Measurements from ENCODE around the gene NRG2. TPM values are rescaled to one million over a fixed set of nuclear protein-coding genes. Genes with fewer than 3 reads are reported as not detected.

Gene NRG2
- total and polyA plus RNA-seq, 2 experiments from 2014 or later, result 0.05 TPM; not detected in 1

DNA sequence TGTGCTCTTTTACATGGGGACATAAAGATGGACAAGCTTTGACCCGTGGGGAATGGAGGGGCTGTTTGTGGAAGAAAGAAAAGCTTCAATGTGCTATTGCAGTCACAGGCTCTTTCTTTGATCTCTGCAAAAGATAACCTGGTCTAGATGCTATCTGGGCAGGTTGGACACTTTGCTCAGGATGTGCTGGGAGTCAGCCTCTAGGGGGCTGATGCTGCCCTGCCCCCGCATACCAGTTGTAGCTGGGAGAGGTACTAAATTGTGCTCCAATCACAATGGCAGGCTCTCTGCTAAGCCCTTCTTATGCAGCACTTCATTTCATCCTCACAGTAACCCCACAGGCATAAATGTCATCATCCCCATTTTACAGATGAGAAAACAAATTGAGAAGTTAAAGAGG, 180.3 kb downstream of the NRG2 start:
- WGBS, 2 experiments (ENCODE audit: low coverage in 1 of 2, low lambda C conversion rate in 2 of 2, missing lambda C conversion rate in 2 of 2), result 52 to 55% methylated on average over 2 of the region's 2 CpGs
- Histone ChIP-seq H3K4me3 (no peak overlapping the region), H3K9me2 (ENCODE audit: insufficient read depth) (no peaks in the 10 kb centered on the region), H2AFZ (no peak overlapping the region), H3K36me3 (ENCODE audit: low read depth) (no peaks in the 10 kb centered on the region), H4K20me1 (ENCODE audit: insufficient read depth) (no peaks in the 10 kb centered on the region), H3F3A (ENCODE audit: insufficient read depth) (no peaks in the 10 kb centered on the region), H3K4me1 (ENCODE audit: insufficient read depth) (no peaks in the 10 kb centered on the region), H3K4me2 (ENCODE audit: unreplicated experiment) (no peak overlapping the region), H3K9me3 (ENCODE audit: low read depth) (no peaks in the 10 kb centered on the region), H3K27ac (no peak overlapping the region), H3K27me3 (replicated peaks; ENCODE audit: insufficient read depth) (peaks cover 15% of the 10 kb centered on the region), H3K9ac (no peak overlapping the region), H3K79me2 (ENCODE audit: insufficient read depth) (no peaks in the 10 kb centered on the region)
- no peak for DNase-seq
- TF ChIP-seq EZH2 (IDR thresholded peaks at IDR 0.05; ENCODE audit: insufficient read depth, poor library complexity, severe bottlenecking) (no peak), EZH2phosphoT487 (IDR thresholded peaks at IDR 0.05; ENCODE audit: insufficient read depth, low read depth) (no peak)
- in situ Hi-C loops (cut with MboI), result no loop called here

DNA sequence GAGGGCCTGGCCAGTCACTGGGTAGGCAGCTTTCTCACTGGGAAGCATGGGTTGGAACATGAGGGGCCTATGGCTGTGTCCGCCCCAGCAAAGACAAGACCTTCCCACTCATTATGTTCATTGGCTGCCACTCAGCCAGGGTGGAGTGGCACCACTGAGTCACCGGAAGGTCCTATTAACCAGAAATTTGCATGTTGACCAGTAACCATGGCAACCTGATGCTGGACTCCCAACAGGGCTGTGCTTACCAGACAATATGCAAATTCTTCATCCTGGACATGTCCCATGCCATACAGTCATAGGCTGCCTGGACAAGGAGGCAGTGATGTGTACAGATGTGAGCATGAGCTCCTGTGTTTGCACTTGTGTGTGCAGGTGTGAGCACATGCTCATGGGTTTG, 180.8 kb downstream of the NRG2 start:
- Histone ChIP-seq H3K9me3 (ENCODE audit: low read depth) (no peaks in the 10 kb centered on the region), H3K4me2 (ENCODE audit: unreplicated experiment) (no peak overlapping the region), H3K9ac (no peak overlapping the region), H3K4me1 (ENCODE audit: insufficient read depth) (no peaks in the 10 kb centered on the region), H3K79me2 (ENCODE audit: insufficient read depth) (no peaks in the 10 kb centered on the region), H3K27ac (no peak overlapping the region), H4K20me1 (ENCODE audit: insufficient read depth) (no peaks in the 10 kb centered on the region), H3K9me2 (ENCODE audit: insufficient read depth) (no peaks in the 10 kb centered on the region), H3K4me3 (no peak overlapping the region), H3F3A (ENCODE audit: insufficient read depth) (no peaks in the 10 kb centered on the region), H2AFZ (no peak overlapping the region), H3K36me3 (ENCODE audit: low read depth) (no peaks in the 10 kb centered on the region), H3K27me3 (replicated peaks; ENCODE audit: insufficient read depth) (peaks cover 20% of the 10 kb centered on the region)
- in situ Hi-C loops (cut with MboI), result no loop called here
- TF ChIP-seq EZH2phosphoT487 (IDR thresholded peaks at IDR 0.05; ENCODE audit: insufficient read depth, low read depth) (no peak), EZH2 (IDR thresholded peaks at IDR 0.05; ENCODE audit: insufficient read depth, poor library complexity, severe bottlenecking) (no peak)
- 58 to 75% methylated on average over 2 of the region's 2 CpGs for WGBS, 2 experiments (ENCODE audit: low coverage in 1 of 2, low lambda C conversion rate in 2 of 2, missing lambda C conversion rate in 2 of 2)
- peak; percentile 85 for DNase-seq

- Histone ChIP-seq H3K4me3 (no peak overlapping the region), H3K79me2 (ENCODE audit: insufficient read depth) (no peaks in the 10 kb centered on the region), H3K9me2 (ENCODE audit: insufficient read depth) (no peaks in the 10 kb centered on the region), H3K27me3 (replicated peaks; ENCODE audit: insufficient read depth) (peaks cover 18% of the 10 kb centered on the region), H2AFZ (no peak overlapping the region), H3K36me3 (ENCODE audit: low read depth) (no peaks in the 10 kb centered on the region), H3K9me3 (ENCODE audit: low read depth) (no peaks in the 10 kb centered on the region), H3K9ac (no peak overlapping the region), H3F3A (ENCODE audit: insufficient read depth) (no peaks in the 10 kb centered on the region), H4K20me1 (ENCODE audit: insufficient read depth) (no peaks in the 10 kb centered on the region), H3K27ac (no peak overlapping the region), H3K4me2 (ENCODE audit: unreplicated experiment) (no peak overlapping the region), H3K4me1 (ENCODE audit: insufficient read depth) (no peaks in the 10 kb centered on the region)
- TF ChIP-seq EZH2 (IDR thresholded peaks at IDR 0.05; ENCODE audit: insufficient read depth, poor library complexity, severe bottlenecking) (no peak), EZH2phosphoT487 (IDR thresholded peaks at IDR 0.05; ENCODE audit: insufficient read depth, low read depth) (no peak)
- DNase-seq, result no peak
- in situ Hi-C loops (cut with MboI), result no loop called here
- WGBS, 2 experiments (ENCODE audit: low coverage in 1 of 2, low lambda C conversion rate in 2 of 2, missing lambda C conversion rate in 2 of 2), result 72 to 87% methylated on average over 4 of the region's 4 CpGs
Measured at GRCh38 chr5:139861889-139862207, 181.3 kb downstream of the NRG2 start.

DNA sequence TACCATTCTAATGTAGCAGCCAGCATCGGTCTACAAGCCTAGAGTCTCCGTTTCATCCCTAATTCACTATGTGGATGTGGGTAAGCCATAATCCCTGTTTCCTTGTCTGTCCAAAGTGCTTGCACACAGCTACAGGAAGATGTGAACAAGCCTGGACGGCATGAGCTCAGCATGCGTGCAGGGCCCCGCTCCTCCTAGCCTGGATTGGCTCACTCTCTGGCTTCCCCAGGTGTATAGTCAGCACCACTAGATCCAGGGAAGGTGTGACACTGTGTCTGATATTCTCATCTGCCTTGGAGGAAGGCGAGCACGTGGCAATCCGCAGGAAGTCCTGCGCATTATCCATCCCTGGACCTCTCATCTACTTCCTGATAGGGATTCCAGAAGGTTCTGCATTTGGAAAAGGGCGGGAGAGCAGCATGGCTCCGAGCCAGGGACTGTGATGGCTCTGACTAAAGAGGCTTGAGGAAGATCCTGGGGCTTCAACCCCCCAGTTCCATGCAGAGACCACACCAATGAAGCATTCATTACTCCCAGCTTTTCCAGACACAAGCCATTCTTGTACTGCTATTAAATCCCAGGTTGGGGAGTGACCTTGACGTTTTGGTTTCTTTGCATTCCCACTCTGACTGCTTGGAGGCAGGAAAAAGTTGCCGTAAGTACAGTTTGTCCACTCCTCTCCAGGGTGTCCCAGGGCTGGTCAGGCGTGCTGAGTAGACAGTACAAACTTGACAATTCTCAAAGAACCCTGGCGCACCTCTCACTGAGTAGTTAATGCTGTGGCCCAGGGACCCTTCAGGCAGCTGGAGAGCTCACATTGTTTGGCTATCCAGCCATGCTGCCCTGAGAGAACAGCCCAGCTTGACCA, 181.8 kb downstream of the NRG2 start:
- Histone ChIP-seq H3K9me2 (ENCODE audit: insufficient read depth) (no peaks in the 10 kb centered on the region), H3K9ac (no peak overlapping the region), H3K4me3 (no peak overlapping the region), H3K36me3 (ENCODE audit: low read depth) (no peaks in the 10 kb centered on the region), H3K27ac (no peak overlapping the region), H3K4me1 (ENCODE audit: insufficient read depth) (no peaks in the 10 kb centered on the region), H3K27me3 (replicated peaks; ENCODE audit: insufficient read depth) (peaks cover 14% of the 10 kb centered on the region; the same call in 1 of the 2 replicates), H4K20me1 (ENCODE audit: insufficient read depth) (no peaks in the 10 kb centered on the region), H3K9me3 (ENCODE audit: low read depth) (no peaks in the 10 kb centered on the region), H3K4me2 (ENCODE audit: unreplicated experiment) (no peak overlapping the region), H3K79me2 (ENCODE audit: insufficient read depth) (no peaks in the 10 kb centered on the region), H3F3A (ENCODE audit: insufficient read depth) (no peaks in the 10 kb centered on the region), H2AFZ (no peak overlapping the region)
- no peak for DNase-seq
- WGBS, 2 experiments (ENCODE audit: low coverage in 1 of 2, low lambda C conversion rate in 2 of 2, missing lambda C conversion rate in 2 of 2), result 68 to 75% methylated on average over 15 of the region's 15 CpGs
- in situ Hi-C loops (cut with MboI), result no loop called here
- TF ChIP-seq EZH2phosphoT487 (IDR thresholded peaks at IDR 0.05; ENCODE audit: insufficient read depth, low read depth) (no peak), EZH2 (IDR thresholded peaks at IDR 0.05; ENCODE audit: insufficient read depth, poor library complexity, severe bottlenecking) (no peak)
